HCT116 (cell line): Measurements from ENCODE around the gene NARS2. TPM values are rescaled to one million over a fixed set of nuclear protein-coding genes. Genes with fewer than 3 reads are reported as not detected.

Source experiments
- ATAC-seq: fragments of 200-7000 bp; cut with Tn5 transposase; 2 replicates; pipeline ENCODE4 v1.9.1; 2020; ENCODE audit warnings: mild to moderate bottlenecking, moderate library complexity
- BruUV-seq: library from RNA; stranded (reverse); fragments of 400-500 nt; replicated peaks from 2 replicates; lab custom pipeline; 2021; lab: Mats Ljungman, UMichigan
- CTCF ChIA-PET: fragments of 300-600 bp; sonication (Branson Sonifier 250); formaldehyde crosslinking; loops from one replicate; lab custom pipeline; 2021; ENCODE audit warnings: antibody characterized with exemption; lab: Charles Lee
- POLR2A ChIA-PET: fragments of 300-600, 350-600 bp; sonication (Branson Sonifier 250); formaldehyde crosslinking; loops from one replicate; lab custom pipeline; 2021; ENCODE audit warnings: antibody characterized with exemption; lab: Charles Lee
- RAD21 ChIA-PET, 2 experiments: fragments of 300-600 bp; sonication (Branson Sonifier 250); formaldehyde crosslinking; loops; one replicate each; lab custom pipeline; 2023; ENCODE audit warnings: low total read pairs in 2 of 2; ENCODE audit not compliant: uncharacterized antibody in 2 of 2, unreplicated experiment in 2 of 2, low non-redundant PET in 1 of 2; lab: Charles Lee
- DNase-seq: peaks from one replicate; pipeline ENCODE4 v3.0.0-alpha.2; 2010; ENCODE audit warnings: low read depth, low spot score
- H2AFZ ChIP-seq: fragments of 200-600 bp; shearing (Covaris generic), sonication (generic); 2 replicates; pipeline ENCODE4 v1.6.1; 2017; ENCODE audit warnings: low read depth, mixed run types, mixed read lengths, antibody characterized with exemption, low read length; ENCODE audit not compliant: poor library complexity, severe bottlenecking
- H3K27ac ChIP-seq: 2 replicates; pipeline ENCODE4 v1.5.1; 2012; ENCODE audit warnings: low read depth, low read length
- H3K27me3 ChIP-seq: fragments of 200-600 bp; sonication (generic); 2 replicates; pipeline ENCODE4 v1.6.1; 2016; ENCODE audit warnings: mixed run types, low read length, mixed read lengths; ENCODE audit not compliant: insufficient read depth
- H3K36me3 ChIP-seq, 2 experiments: fragments of 200-500 bp in 1 of 2; fragments of 200-600 bp in 1 of 2; sonication (Bioruptor generic) in 1 of 2; sonication (generic) in 1 of 2; 2 replicates each; pipeline versions ENCODE4 v1.5.1 to v1.6.1; 2014 to 2016; ENCODE audit warnings: low read length in 2 of 2, inconsistent platforms in 1 of 2, mixed read lengths in 1 of 2, mixed run types in 1 of 2; ENCODE audit not compliant: insufficient read depth in 2 of 2, control insufficient read depth in 1 of 2
- H3K4me1 ChIP-seq, 2 experiments: fragments of 200-600 bp in 1 of 2; sonication (generic) in 1 of 2; 2 replicates each; pipeline versions ENCODE4 v1.5.1 to v1.6.1; 2012 to 2017; ENCODE audit warnings: low read length in 2 of 2, inconsistent platforms in 1 of 2, mild to moderate bottlenecking in 1 of 2, mixed read lengths in 1 of 2, mixed run types in 1 of 2, moderate library complexity in 1 of 2; ENCODE audit not compliant: insufficient read depth in 2 of 2, control insufficient read depth in 1 of 2
- H3K4me2 ChIP-seq: fragments of 200-600 bp; sonication (generic); 2 replicates; pipeline ENCODE4 v1.6.1; 2017; ENCODE audit warnings: mixed run types, low read length, mixed read lengths
- H3K4me3 ChIP-seq, 2 experiments: fragments of 200-600 bp in 1 of 2; sonication (generic) in 1 of 2; replicated peaks in 1 of 2; 2 replicates each; pipeline ENCODE4 v1.5.1; 2011 to 2016; ENCODE audit warnings: low read length in 2 of 2, control low read depth in 1 of 2, low read depth in 1 of 2, mild to moderate bottlenecking in 1 of 2, mixed read lengths in 1 of 2, mixed run types in 1 of 2
- H3K79me2 ChIP-seq: fragments of 200-600 bp; sonication (generic); 2 replicates; pipeline ENCODE4 v1.6.1; 2017; ENCODE audit warnings: mild to moderate bottlenecking, mixed run types, low read length, moderate library complexity, mixed read lengths; ENCODE audit not compliant: insufficient read depth
- H3K9ac ChIP-seq: fragments of 200-600 bp; sonication (generic); 2 replicates; pipeline ENCODE4 v1.6.1; 2016; ENCODE audit warnings: low read length, mixed read lengths
- H3K9me2 ChIP-seq: fragments of 200-600 bp; sonication (generic), shearing (Covaris generic); 2 replicates; pipeline ENCODE4 v1.6.1; 2017; ENCODE audit warnings: mixed run types, mild to moderate bottlenecking, moderate library complexity; ENCODE audit not compliant: insufficient read depth
- H3K9me3 ChIP-seq, 2 experiments: fragments of 200-500 bp in 1 of 2; fragments of 200-600 bp in 1 of 2; sonication (Bioruptor generic) in 1 of 2; sonication (generic) in 1 of 2; 2 replicates each; pipeline ENCODE4 v1.6.1; 2014 to 2017; ENCODE audit warnings: low read length in 2 of 2, mixed read lengths in 2 of 2, inconsistent platforms in 1 of 2, low read depth in 1 of 2, mild to moderate bottlenecking in 1 of 2, mixed run types in 1 of 2, moderate library complexity in 1 of 2; ENCODE audit not compliant: control insufficient read depth in 1 of 2, insufficient read depth in 1 of 2
- H4K20me1 ChIP-seq: fragments of 200-600 bp; sonication (generic), shearing (Covaris generic); 2 replicates; pipeline ENCODE4 v1.6.1; 2017; ENCODE audit warnings: mixed run types, mild to moderate bottlenecking, moderate library complexity; ENCODE audit not compliant: insufficient read depth
- CBX3 ChIP-seq: IDR thresholded peaks from 2 replicates; pipeline ENCODE4 v1.6.1; 2012; ENCODE audit warnings: low read depth
- CEBPB ChIP-seq: IDR thresholded peaks from 2 replicates; pipeline ENCODE4 v1.6.1; 2012; ENCODE audit warnings: low read depth
- EZH2phosphoT487 ChIP-seq: fragments of 200-600 bp; IDR thresholded peaks from 2 replicates; pipeline ENCODE4 v1.6.1; 2018; ENCODE audit warnings: antibody characterized with exemption, borderline replicate concordance
- JUND ChIP-seq: IDR thresholded peaks from 2 replicates; pipeline ENCODE4 v1.6.1; 2012
- MAX ChIP-seq: IDR thresholded peaks from 2 replicates; pipeline ENCODE4 v1.6.1; 2012
- POLR2A ChIP-seq: IDR thresholded peaks from 2 replicates; pipeline ENCODE4 v1.7.0; 2011; ENCODE audit warnings: borderline replicate concordance; ENCODE audit not compliant: insufficient read depth, insufficient read length; ENCODE audit errors: extremely low read depth
- POLR2AphosphoS5 ChIP-seq: IDR thresholded peaks from 2 replicates; pipeline ENCODE4 v1.6.1; 2011; ENCODE audit warnings: mild to moderate bottlenecking, low read depth, low read length, moderate library complexity
- RAD21 ChIP-seq: IDR thresholded peaks from 2 replicates; pipeline ENCODE4 v1.6.1; 2012; ENCODE audit warnings: low read depth, mild to moderate bottlenecking
- SP1 ChIP-seq: IDR thresholded peaks from 2 replicates; pipeline ENCODE4 v1.6.1; 2012; ENCODE audit warnings: low read depth
- TCF7L2 ChIP-seq: IDR thresholded peaks from 2 replicates; pipeline ENCODE4 v1.7.0; 2011; ENCODE audit warnings: borderline replicate concordance, inconsistent platforms; ENCODE audit not compliant: insufficient read depth, insufficient read length; ENCODE audit errors: extremely low read depth
- ZFX ChIP-seq: fragments of 450-650 bp; IDR thresholded peaks from 2 replicates; pipeline ENCODE4 v1.6.1; 2017
- intact Hi-C: fragments of 100-400 bp; cut with micrococcal nuclease; formaldehyde crosslinking; loops from 2 replicates; pipeline ENCODE4 v1.10.0; 2022
- total RNA-seq: library from RNA; stranded (reverse); gene quantifications from one replicate; pipeline ENCODE4 v1.2.1, GENCODE V29; 2021; ENCODE audit not compliant: unreplicated experiment
- TF ChIP-seq, protein P1 (sequence below): IDR thresholded peaks from 2 replicates; pipeline ENCODE4 v1.6.1; 2012

The NARS2 gene
- total RNA-seq, 1 experiment from 2014 or later, result 26.0 TPM

DNA sequence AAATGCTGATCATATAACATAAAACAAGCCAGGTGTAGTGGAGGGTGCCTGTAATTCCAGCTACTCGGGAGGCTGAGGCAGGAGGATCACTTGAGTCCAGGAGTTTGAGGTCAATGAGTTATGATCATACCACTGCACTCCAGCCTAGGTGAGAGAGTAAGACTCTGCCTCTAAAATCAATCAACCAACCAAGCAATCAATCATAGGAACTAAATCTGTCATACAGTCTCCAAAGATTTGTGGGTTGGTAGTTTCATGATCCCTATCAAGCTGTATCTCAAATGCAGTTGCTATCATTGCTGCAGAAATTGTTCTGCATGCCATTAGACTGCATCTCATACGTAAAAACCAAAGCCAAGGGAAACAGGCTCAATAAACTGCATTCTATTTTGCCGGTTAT lies 33.1 kb downstream of the NARS2 start:
- DNase-seq (no peak), ATAC-seq (no peak)
- no peak overlapping the region for H3K4me2 ChIP-seq
- no peak overlapping the region for H2AFZ ChIP-seq
- peaks cover 11% of the 10 kb centered on the region for H3K79me2 ChIP-seq
- intact Hi-C loops, result no loop called here
- peaks cover 0 to 7% of the 10 kb centered on the region in 2 experiments; a peak in 1 of 4 replicates for H3K36me3 ChIP-seq
- no peak overlapping the region for H3K9ac ChIP-seq
- ChIA-PET POLR2A (no interaction called here), CTCF (interaction anchor here (1.4 kb wide), 1 partner anchor 23 kb away, joined by 7 read pairs; no protein-coding TSS in a partner anchor), RAD21 (no interaction called here)
- no peak overlapping the region for H3K27ac ChIP-seq
- no peaks in the 10 kb centered on the region for H3K4me1 ChIP-seq
- H3K9me2 ChIP-seq, result no peaks in the 10 kb centered on the region
- no peaks in the 10 kb centered on the region for H3K27me3 ChIP-seq
- H3K9me3 ChIP-seq, result no peaks in the 10 kb centered on the region
- no TSS peak for BruUV-seq
- no peak for TF ChIP-seq CBX3
- no peak for TF ChIP-seq CEBPB
- TF ChIP-seq POLR2A, result no peak
- no peak for TF ChIP-seq RAD21
- no peaks in the 10 kb centered on the region for H4K20me1 ChIP-seq
- H3K4me3 ChIP-seq, result no peak overlapping the region

- H3K9me3 ChIP-seq, result no peaks in the 10 kb centered on the region
- intact Hi-C loops, result no loop called here
- H3K79me2 ChIP-seq, result peaks cover 11% of the 10 kb centered on the region
- DNase-seq (no peak), ATAC-seq (no peak)
- H3K4me1 ChIP-seq, result no peaks in the 10 kb centered on the region
- H3K9me2 ChIP-seq, result no peaks in the 10 kb centered on the region
- H3K9ac ChIP-seq, result no peak overlapping the region
- peaks cover 0 to 7% of the 10 kb centered on the region in 2 experiments; a peak in 1 of 4 replicates for H3K36me3 ChIP-seq
- no peaks in the 10 kb centered on the region for H3K27me3 ChIP-seq
- no peak overlapping the region for H3K4me2 ChIP-seq
- no peak overlapping the region for H2AFZ ChIP-seq
- H4K20me1 ChIP-seq, result no peaks in the 10 kb centered on the region
- TF ChIP-seq CBX3 (no peak), EZH2phosphoT487 (no peak), RAD21 (no peak), TCF7L2 (no peak), POLR2AphosphoS5 (no peak), ZFX (no peak), SP1 (no peak), JUND (no peak), MAX (no peak), POLR2A (no peak)
- TF ChIP-seq, protein P1, sequence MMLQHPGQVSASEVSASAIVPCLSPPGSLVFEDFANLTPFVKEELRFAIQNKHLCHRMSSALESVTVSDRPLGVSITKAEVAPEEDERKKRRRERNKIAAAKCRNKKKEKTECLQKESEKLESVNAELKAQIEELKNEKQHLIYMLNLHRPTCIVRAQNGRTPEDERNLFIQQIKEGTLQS, result no peak
- BruUV-seq, result no TSS peak
- CTCF ChIA-PET, result interaction anchor here (1.4 kb wide), 1 partner anchor 24 kb away, joined by 7 read pairs; no protein-coding TSS in a partner anchor
- no peak overlapping the region for H3K4me3 ChIP-seq
- H3K27ac ChIP-seq, result no peak overlapping the region
- RAD21 ChIA-PET, result no interaction called here
- POLR2A ChIA-PET, result no interaction called here
Observed at GRCh38 chr11:78540256-78540655, 34.4 kb downstream of the NARS2 start.
